Stimulated activated CD4-positive, alpha-beta T cell treated with anti-CD3 and anti-CD28 coated beads, Interleukin-2, amount 100 ng/mL, for 4 hours (primary cell): ENCODE measurements around the gene TOB1.

Source experiments
- DNase-seq: peaks from one replicate; pipeline ENCODE4 v3.0.0-alpha.2; 2020; ENCODE audit warnings: low read depth

The TOB1 gene

DNA sequence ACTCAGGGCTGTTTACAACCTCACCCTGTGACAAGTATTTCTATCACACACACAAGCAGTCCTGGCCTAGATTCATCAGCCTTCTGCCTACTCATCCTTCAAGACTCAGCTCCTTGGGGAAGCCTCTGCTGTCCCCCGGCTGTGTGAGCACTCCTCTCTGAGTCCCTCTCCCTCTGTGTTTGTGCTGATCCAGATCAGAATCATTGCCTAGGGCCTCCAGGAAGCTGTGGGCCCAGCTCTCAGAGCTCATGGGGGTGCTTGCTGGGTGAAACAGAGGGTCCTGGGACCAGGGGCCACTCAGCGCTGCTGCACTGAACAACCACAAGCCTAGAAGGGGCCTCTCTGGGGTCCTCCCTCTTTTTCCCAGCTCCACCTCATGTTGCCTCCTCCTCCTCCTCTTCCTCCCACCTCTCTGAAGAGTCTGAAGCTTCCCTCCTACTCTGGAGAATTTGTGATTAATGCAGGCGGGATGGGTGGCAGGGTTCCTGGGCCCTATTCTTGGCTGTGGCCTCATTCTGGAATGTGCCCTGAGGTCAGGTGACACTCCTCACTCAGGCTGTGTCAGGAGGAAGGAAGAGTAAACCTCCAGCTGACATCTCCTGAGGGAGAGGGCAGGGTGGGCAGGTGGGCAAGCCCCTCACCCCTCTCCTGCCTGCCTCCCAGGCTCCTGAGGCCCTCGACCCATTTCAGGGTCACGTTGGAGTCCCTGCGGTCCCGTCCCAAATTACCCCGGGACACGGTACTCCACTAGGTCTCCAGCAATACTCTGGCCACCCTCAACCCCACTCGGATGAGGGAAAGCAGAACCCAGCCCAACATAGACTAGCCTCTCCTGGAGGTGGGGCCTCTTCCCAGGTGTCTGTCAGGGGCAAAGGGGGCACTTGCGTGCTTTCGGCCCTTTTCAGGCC lies 20.7 kb downstream of the TOB1 start:
- no peak for DNase-seq

DNA sequence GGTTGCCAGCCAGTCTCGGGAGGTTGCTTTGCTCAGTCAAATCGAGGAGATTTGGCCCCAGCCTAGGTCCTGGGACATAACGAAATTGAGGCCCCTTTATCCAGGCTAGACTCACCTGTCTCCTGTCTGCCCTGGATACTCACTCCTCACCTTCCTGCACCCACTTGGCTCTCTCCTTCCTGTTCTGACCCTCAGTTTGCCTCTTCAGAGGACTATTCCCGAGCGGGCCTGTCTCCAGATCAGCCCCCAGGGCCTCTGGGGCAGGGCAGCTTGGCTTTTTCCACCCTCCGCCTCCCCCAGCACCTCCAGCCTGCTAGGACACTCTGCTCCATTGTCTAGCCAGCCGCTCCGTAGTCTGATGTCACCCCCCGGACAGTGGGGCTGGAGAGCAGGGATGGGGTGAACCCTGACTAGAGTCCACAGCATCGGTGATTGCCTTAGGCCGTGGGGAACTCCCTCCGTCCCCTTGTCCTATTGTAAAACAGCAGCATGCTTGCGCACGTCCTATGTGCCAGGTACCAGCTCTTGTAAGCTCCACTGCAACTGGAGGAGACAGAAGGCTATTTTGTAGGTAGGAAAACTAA lies 21.9 kb downstream of the TOB1 start:
- no peak for DNase-seq

DNA sequence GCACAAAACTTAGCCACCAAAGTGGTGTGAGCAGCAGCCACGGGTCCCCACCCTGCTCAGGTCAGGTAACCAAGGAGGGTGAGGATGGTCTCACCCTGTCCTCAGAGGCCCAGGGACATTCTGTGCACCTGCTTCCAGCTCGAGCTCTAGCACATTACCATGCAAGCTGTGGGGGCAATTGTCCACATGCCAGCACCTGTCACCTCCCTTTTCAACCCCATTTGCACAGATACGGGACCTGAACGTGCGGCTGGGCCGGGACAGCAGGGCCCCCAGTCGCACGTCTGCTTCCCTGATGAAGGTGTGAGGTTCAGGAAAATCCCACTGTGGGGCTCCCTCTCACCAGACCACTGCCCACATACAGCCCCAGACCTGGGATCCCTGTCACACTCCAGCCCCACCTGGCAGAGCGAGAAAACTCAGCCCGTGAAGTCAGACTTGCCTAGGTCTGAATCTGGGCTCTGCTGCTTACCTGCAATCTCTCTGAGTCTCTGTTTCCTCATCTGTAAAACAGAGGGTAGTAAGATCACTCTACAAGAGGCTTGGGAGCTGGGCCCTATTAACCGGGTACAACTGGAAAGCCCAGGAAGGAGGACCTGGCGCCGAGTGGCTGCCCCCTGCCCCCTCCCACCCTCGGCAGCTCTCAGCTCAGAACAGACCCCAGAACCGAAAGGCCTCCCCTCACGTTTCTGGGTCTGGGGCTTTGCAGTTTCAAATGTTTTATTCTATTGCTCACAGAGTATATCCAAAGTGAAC lies 22.8 kb downstream of the TOB1 start:
- no peak for DNase-seq

DNA sequence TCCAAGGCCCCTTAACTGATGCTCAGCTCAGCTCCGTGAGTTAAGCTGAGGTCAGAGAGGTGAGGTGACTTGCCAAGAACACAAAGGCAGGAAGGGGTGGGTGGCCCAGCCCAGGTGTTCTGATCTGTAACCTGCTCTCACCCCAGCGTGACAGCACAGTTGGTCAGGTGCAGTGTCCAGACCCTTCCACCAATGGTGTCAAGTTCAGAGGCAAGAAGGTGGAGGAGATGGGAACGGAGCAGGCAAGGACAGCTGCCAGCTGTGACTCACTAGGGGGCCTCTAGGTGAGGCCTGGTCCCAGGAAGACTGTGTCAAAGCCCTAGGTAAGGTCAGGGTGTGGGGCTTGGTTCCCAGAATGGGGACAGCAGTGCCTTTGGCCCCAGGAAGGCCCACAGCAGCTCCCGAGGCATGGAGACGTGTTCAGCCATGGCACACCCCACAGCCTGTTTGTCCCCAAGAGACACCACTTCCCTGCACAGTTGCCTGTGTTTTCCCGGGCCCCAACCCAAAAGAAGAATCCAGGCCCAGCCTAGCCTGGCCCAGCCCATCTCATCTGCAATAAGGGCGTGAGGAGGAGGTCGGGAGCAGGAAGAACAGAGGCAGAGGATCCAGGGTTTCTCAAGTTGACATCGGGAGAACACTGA lies 23.5 kb downstream of the TOB1 start:
- no peak for DNase-seq

DNA sequence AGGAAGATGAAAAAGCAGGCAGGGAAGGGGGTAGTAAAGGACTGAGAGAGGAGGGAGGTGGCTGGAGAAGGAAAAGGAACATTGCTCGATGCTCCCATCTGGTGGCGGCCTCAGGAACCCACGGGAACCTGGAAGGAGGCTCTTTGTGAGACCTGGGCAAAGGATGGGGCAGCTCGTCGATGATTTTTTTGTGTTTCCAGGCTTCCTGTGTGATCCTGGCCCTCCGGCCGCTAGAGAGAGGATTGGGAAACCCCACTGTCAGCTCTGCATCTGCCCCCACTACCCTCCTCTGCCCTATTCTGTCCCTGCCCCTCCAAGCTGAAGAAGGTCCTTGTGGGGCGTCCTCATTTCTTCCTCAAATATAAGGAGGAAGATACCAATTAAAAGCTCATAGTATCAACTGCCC lies 24.2 kb downstream of the TOB1 start:
- no peak for DNase-seq

DNA sequence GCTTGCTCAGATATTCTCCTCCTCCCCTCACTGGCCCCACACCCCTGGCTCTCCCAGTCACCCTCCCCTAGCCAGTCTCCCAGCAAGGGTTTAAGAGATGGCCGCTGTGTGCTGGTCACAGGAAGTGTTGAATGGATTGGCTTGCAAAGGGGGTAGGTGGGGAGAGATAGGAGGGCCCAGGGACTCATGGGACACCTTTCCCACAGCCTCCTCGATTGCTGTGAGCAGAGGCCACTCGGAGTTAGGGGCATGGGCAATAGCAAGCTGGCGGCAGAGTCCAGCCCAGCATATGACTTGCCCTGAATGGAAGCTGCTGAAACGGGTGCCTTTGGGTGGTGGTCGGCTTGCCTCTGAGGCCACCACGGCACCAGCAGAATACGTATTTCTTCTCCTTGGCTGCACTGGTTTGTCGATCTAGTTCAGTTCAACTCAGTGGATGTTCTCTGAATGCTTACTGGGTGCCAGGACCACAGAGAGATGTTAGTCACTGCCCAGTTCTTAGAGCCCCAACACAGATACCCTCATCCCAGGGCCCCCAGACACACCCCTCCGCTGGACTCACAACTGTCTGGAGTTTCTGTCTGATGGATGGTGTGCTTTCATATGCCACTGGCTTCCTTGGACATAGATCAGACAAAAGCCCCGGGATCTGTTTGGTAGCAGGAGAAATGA lies 24.7 kb downstream of the TOB1 start:
- DNase-seq: no peak

DNA sequence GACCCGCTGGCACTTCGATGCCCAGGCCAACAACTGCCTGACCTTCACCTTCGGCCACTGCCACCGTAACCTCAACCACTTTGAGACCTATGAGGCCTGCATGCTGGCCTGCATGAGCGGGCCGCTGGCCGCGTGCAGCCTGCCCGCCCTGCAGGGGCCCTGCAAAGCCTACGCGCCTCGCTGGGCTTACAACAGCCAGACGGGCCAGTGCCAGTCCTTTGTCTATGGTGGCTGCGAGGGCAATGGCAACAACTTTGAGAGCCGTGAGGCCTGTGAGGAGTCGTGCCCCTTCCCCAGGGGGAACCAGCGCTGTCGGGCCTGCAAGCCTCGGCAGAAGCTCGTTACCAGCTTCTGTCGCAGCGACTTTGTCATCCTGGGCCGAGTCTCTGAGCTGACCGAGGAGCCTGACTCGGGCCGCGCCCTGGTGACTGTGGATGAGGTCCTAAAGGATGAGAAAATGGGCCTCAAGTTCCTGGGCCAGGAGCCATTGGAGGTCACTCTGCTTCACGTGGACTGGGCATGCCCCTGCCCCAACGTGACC lies 25.8 kb downstream of the TOB1 start:
- no peak for DNase-seq

DNA sequence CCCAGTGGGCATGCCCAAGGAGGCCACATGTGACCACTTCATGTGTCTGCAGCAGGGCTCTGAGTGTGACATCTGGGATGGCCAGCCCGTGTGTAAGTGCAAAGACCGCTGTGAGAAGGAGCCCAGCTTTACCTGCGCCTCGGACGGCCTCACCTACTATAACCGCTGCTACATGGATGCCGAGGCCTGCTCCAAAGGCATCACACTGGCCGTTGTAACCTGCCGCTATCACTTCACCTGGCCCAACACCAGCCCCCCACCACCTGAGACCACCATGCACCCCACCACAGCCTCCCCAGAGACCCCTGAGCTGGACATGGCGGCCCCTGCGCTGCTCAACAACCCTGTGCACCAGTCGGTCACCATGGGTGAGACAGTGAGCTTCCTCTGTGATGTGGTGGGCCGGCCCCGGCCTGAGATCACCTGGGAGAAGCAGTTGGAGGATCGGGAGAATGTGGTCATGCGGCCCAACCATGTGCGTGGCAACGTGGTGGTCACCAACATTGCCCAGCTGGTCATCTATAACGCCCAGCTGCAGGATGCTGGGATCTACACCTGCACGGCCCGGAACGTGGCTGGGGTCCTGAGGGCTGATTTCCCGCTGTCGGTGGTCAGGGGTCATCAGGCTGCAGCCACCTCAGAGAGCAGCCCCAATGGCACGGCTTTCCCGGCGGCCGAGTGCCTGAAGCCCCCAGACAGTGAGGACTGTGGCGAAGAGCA lies 26.4 kb downstream of the TOB1 start:
- DNase-seq: no peak

DNA sequence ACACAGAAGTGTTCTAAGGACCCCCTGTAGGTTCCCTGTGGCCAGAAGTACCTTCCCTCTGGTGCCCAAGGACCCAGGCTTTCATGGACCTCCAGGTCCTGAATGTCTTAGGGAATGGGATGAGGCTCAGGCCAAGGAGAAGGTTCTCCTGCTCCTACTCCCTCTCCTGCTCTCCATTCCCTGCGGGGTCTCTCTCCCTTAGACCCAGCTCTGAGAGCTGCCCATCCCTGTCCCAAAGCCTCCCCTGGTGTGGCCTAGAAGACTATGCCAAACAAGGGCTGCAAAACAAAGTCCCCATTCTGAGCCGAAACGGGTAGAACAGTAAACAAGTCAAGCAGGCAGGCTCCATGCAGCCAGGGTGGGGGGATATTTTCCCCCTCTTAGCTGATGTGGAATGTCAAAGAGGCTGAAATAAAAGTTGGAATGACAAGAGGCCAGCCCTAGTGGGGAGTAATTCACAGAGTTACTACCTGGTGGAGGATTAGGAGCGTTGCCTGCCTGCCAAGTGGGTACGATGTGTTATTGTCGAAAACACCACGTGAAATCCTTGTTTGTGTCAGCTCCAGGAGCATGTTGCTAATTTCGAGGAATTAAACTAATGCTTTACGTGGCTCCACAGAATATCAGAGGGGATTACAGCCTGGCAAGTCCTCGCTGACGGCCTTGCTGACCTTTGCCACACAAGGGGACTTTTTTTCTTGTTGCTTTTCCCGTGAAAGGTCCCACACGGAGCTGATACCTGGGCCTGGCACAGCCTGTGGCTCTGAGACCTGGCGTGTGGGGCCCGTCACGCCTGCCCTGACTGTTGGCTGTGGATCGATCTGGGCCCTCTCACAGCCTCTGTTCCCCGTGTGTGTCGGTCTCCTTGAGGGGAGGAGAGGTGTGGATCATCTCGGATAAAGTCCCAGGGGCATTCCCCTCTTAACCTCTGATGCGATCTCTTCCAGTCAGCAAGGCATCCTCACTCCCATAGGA lies 27.9 kb downstream of the TOB1 start:
- no peak for DNase-seq

DNA sequence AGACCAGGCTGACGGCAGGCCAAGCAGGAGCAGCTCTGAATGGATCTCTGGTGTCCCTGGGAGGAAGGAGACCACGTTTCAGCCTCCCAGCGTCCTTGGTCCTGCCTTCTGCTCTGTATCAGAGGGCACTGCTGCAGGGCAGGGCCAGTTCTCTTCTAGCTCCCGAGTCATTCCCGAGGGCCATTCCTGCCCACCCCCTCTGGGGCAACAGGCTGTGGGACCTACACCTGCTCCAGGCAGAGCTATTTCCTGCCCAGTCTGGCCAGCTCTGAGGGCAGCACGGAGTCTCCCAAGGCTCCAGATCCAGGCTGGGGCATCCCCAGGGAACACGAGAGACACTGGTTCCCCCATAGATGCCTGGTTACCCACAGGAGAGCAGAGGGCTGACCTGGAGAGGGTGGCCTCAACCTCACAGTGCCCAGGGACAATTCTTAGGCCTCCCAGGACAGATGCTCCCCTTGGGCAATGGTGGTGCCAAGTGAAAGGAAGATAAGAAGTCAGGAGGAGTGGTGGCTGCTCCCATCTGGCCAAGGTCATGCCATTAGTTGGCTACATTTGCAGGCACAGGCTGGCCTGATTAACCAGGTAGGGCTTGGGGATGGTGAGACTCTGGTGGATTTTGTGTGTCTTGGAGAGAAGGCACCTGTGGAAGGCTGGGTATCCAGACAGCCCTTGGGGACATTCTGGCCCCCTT lies 28.7 kb downstream of the TOB1 start:
- DNase-seq: no peak

DNA sequence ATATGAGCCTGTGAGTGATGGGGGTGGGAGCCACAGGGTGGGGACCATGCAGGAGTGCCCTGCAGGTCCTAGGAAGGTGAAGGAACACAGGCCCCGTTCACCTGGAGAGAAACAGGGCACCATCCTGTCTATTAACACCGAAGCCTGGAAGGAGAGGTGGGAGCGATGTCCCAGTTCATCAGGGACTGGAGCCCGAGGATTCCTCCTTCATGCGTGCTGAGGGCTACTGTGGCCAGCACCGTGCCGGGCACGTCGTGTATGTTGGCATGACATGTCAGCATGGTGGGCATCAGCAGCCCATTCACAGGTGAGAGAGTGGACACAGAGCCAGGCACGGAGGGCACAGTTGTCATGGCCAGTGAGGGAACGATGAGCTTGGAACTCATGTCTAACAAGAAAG lies 29.3 kb downstream of the TOB1 start:
- DNase-seq: no peak

DNA sequence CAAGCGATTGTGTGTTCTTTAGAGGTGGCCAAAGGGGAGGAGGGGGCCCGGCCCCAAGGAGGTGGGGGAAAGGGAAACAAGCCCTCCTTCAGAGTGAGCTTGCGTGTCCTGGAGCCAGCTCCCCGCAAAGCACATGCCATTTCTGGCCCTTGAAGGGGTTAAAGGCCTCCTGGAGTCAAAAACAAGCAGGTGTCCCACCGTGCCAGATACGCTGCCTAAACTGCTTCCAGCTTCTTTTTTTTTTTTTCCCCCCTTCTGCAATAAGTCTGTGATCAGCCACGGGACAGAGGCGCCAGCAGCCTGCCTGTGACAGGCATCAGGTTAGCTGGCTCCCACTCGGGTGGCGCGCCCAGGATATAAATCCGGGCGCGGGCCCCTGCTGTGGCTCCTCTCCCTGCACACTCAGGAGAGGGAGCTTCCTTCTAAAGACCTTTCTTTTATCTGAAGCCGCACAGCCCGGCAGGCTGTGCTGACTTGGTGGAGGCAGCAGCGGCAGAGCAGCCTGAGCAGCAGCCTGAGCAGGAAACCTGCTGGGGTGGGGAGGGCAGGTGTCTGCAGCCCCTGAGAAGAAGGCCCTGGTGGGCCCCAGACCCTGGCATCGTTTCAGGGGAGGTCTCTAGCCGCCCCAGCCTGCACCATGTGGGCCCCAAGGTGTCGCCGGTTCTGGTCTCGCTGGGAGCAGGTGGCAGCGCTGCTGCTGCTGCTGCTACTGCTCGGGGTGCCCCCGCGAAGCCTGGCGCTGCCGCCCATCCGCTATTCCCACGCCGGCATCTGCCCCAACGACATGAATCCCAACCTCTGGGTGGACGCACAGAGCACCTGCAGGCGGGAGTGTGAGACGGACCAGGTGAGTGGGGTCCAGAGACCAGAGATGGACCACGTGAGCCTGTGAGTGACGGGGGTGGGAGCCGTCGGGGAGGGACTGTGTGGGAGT lies 30.6 kb downstream of the TOB1 start, which contains the start of gene WFIKKN2:
TSS of gene WFIKKN2 (plus strand) at position 286 of the 934 bp plus-strand sequence. CDS start at position 638, 352 bp downstream.
- DNase-seq: no peak

DNA sequence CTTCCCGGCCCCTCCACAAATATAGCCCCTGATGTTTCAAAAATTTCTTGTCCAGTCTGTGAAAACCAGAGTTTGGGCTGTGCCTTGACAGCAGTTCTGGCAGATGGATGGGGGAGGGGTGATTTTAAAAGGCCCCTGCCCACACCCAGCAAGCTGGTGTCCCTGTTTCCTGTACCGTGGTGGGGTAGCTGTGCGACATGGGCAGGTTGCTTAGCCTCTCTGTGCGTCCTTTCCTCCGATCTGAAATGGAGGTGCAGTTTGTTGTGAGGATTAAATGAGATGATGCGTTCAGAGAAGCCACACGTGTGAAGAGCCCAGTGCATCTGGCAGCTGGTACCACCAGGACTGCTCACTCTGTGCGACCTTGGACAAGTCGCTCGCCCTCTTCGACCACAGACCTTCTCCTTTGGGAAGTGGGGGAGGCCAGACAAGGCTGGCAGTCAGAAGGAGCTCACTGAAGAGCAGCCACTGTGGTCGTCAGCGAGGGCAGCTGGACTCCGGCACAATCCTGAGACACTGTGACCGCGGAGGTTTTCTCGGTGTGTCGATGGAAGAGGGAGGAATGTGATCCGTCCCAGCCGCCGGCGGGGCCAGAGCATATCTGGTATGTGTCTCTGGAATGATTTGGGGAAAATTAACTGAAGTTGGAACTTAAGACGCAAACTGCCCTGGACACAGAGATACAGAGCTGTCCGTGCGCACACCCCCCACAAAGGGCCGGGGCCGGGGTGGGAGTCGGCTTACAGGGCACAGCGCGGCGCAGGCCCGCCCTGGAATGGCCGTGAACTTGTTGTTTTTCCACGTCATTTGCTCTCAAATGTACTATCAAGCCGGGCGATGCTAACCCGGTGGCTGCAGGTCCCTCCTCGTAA lies 31.5 kb downstream of the TOB1 start:
- no peak for DNase-seq

DNA sequence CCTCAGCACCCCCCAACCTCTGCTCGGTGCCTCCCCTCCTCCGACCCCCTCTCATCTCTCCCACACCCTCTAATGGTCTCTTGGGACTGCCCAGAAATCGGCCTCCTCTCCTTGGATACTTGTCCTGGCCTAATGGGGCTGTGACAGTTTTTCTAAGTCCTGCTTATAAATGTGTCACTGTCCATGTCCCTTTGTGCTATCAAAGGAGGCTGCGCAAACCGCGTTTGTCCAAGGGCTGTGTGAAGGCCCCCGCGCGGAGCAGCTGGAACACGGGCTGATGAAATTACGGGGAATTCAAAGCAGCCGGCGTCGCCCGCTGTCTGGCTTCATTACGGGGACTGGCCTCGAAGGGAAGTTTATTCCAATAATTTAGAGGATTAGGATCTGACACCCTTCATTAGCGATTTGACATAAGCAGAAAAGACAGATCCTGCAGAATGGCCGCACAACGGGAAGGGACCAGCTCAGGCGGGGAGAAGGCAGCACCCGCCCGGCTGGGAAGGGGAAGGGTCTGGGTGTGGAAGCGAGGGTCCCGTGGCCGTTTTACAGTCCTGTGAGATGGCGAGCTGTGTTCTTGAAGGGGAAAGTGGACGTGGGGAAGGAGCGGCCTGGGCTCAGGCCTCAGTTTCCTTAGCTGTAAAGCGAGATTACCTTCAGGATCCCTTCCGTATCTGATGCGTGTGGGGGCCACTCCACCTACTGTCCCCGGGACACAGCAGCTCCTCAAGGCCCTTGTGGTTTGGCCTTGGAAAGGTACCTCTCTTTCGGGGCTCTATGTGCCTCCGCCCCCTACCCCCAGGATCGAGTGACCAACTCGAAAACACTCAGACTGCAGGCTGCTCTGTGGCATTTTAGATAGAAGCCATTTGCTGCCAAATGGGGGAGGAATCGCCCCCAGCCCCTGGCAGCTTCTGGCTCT lies 32.4 kb downstream of the TOB1 start:
- no peak for DNase-seq

DNA sequence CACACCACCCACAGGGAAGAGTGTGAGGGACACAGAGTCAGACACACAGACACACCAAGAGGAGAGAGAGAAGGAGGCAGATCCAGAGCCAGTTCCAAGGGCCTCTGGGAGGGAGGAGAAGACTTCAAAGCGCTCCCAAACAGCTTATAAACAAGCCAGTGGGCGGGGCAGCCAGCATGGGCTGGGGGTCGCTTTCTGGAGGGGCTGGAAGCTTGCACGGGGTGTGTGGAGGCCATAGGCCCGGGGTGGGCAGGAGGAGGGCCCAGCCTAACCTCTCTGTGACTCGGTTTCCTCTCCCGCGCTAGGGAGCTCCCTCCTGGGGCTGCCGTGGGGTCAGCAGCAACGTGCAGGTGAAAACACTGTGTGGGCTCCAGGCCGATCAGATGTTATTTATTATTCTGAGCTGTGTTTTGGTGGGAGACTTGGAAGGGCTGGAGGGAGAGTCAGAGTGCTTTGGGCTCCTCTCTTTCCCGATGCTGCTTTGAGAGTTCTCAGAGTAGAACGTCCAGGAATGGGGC lies 33.2 kb downstream of the TOB1 start:
- DNase-seq: no peak
